ENCODE measurements around the gene PPCDC. TPM values are rescaled to one million over a fixed set of nuclear protein-coding genes. Genes with fewer than 3 reads are reported as not detected.

The PPCDC gene
- polyA plus RNA-seq, 1 donor = 7.4 TPM

DNA sequence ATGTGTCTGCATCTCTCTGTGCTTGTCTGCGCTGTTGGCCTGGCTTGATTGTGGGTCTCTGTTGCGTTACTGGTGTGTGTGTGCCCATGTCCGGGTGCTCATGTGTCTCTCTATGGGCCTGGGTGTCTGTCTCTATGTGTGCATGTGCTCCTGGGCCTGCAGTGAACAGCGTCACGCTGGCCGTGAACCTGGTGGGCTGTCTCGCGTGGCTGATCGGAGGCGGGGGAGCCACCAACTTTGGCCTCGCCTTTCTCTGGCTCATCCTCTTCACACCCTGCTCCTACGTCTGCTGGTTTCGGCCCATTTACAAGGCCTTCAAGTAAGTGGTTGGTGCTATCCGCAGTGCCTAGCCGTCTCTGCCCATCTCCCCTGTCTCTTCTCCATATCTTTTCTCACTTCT, 7.0 kb upstream of the PPCDC start:
- DNase-seq = no peak

DNA sequence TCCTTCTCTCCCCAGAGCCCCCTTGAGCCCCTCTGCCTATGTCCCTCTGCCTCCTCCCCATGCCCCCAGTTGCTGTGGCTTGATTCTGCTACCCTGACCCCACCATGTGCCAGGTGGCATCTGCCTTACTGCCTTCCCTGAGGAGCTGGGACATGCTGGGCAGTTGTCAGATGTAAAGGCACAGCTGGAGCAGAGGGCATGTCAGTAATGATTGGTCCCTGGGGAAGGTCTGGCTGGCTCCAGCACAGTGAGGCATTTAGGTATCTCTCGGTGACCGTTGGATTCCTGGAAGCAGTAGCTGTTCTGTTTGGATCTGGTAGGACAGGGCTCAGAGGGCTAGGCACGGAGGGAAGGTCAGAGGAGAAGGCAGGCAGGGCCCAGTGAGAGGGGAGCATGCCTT, 3.5 kb upstream of the PPCDC start:
- no peak for DNase-seq

DNA sequence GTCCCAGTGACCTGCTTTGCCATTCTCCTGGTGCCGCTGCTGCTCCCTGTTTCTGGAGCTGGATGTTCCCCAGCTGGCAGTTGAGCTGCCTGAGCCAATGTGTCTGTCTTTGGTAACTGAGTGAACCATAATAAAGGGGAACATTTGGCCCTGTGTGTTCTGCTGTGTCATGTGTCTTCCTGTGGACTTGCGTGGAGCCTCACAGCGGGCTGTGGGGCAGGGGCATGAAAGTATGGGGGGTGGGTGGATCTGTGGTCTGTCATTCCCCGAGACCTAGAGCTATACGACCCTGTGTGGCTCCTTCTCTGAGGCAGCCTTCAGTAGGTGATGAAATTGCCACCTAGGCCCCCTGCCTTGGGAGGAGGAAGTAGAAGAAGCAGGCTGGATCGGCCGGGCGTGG, 2.0 kb upstream of the PPCDC start:
- DNase-seq = no peak

DNA sequence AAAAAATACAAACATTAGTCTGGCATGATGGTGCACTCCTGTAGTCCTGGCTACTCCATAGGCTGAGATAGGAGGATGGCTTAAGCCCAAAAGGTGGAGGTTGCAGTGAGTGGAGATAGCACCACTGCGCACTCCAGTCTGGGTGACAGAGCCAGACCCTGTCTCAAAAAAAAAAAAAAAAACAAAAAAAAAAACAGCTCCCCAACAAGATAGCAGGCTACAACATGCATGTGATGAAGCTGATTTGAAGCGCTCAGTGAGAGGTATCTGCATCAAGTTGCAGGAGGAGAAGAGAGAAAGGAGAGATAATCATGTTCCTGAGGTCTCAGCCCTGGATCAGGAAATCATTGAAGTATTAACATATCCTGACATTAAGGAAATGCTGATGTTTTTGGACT, 608 bp upstream of the PPCDC start:
- no peak for DNase-seq

DNA sequence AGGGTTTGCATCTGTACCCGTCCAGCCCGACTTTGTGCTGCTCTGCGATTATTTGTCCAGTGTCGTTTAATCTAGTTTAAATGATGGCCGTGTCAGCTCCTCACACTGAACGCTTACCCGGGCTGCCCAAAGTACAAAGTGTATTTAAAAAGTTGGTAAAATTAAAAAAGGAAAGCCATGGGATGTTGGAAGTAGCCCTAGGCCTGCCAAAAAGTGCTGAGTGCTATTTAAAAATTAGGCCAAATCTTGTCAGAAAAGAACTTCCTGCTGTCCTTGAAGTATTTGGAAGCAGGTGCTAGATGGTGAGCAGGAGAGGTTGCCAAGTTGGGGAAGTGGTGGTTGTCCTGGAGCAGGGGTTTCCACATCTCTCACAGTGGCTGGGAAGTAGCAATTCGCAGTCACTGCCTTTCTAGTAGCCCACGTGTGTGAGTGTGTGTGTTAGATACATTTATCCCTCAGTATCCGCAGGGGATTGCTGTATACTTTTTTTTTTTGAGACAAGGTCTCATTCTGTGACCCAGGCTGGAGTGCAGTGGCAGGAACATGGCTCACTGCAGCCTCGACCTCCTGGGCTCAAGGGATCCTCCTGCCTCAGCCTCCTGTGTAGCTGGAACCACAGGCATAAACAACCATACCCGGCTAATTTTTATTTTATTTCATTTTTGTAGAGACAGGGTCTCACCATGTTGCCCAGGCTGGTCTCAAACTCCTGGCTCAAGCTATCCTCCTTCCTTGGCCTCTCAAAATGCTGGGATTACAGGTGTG, 664 bp downstream of the PPCDC start:
- DNase-seq = peak; percentile 29

DNA sequence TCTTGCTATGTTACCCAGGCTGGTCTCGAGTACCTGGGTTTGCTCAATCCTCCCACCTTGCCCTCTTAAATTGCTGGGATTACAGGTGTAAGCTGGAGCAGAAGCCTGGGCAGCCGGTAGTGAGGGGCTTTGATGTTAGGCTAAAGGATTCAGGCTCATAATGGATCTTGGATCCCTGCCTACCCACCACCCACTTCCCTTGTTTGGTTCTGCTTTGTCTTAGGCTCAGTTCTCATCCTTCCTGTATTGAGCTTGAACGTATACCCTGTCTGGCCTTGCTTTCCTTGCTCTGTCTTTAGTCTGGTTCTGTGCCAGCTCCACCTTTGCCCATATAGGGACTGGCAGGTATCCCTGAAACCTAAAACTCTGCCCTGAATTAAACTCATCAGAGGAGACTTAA, 1.7 kb downstream of the PPCDC start:
- no peak for DNase-seq

DNA sequence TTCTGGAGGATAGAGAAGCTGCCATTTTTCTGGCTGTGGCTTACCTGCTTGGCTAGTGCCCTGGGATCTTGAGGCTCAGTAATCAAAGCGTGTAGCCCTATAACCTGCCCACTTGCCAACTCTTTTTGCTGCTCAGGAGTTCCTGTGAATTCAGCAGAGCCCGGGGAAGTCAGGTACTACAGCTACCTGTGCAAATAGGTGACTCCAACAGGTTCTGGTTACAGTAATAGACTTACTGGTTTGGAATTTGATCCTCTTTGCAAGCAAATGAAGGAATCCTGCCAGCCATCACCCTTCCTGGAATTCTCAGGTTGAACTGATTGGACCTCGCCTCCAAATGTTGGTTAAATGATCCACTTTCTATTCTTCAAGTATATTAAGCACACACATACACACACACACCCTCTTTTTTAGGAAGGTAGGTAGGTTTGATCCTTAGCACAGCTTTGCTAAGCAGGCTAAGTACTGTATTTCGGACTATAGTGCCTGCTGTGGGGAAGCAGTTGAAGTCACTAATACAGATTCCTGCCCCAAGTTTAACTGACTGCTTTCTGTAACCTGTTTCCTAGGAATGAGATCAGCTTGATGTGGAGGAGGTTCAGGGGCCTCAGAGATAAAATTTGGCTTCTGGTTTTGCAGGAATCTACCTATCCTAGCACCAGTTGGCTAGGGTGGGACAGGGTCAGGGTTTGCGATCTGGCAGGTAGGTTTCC, 2.3 kb downstream of the PPCDC start:
- DNase-seq = no peak

DNA sequence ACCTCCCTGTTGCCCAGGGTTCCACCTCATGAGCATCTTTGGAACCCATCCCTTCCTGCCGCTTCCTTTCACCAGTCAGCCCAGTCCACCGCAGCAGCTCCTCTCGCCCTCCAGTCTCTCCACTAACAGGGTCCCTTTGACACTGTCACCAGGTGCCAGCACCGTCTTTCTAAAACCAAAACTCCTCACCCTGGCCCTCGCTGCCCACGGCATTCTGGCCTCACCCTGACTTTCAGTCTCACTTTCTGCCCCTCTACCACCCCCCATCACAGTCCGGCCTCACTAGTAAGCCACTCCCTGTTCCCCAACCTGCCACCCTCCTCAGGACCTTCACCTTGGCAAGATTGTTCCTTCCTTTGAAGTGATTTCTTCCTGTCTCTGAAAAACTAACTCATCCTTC, 4.2 kb downstream of the PPCDC start:
- no peak for DNase-seq

DNA sequence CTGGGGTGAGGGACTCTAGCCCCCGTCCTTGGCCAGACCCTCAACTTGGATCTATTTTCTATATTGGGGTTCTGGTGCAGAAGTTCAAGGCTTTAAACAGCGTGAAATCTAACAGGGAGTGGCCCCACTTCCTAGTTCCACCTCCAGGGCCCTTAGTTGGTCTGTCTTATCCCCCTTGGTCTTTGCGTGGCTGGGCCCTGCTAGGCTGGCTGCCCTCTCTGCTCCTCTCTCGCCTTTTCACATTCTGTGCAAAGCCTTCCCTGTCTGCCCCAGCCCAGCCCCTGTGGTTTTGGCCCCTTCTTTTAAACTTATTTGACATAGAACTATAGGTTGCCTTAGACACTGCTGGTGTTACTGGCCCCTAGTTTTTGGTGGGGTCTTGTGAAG, 5.6 kb downstream of the PPCDC start:
- DNase-seq = no peak

DNA sequence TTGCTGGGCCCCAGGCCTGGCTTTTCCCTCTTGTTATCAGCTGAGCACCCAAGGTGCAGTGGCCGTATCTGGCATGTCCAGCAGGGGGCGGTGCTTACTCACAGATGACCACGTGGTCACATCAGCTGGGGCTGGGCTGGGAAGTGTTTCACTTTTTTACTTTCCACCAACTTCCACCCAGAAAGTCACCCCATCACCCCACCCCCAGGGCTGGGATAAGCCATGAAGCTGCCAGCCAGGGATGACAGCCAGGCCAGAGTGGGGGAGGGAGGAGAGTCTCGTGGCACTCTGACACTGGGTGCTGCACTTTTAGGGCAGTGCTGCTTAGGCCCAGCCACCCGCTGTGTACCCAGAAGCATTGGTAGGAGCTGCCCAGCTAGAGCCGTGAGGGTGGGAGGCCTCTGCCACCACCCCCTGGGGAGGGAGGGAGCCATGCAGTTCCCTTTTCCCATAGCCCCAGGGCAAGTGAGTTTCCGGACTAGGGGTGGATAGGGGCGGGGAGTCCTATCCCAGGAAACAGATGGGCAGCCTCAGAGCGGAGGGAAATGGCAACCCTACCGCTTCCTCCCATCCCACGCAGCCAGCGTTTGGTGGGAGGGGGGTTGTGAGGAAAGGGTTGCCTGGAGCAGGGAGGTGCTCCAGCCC, 6.1 kb downstream of the PPCDC start:
- peak; percentile 89 for DNase-seq

DNA sequence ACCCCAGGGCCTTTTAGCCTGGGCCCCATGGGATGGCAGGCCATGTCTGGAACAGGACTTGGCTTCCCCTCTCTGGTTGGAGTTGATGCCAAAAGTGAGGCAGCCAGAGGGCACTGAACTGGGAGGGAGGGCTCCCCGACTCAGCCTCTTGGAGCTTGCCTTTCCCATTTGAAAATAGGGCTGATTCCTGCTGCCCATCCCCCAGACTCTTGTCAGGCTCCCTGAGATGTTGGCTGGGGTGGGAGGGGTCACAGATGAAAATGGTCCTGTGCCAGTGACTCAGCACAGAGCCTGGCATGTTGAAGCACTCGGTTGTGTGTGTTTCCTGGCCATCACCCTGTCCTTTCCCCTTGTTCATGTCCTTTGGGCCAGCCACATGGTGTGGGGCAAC, 6.6 kb downstream of the PPCDC start:
- no peak for DNase-seq

DNA sequence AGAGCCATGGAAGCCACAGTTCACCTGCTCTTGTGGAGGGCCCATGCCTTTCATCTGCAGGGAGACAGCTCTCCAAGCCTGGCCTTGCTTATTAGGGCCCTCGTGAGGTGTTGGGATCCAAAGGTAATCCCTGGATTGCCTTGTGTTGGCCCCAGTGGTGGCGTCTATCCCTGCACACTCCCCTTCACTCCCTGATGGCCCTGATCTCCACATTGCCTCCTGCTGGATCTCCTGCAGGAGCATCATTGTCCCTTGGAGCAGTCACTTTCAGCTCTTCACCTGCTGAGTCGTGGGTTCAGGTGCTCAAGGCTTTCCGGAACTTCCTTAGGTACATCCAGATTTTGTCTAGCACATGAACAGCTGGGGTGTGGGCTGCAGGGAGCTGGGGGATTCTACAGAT, 7.0 kb downstream of the PPCDC start:
- no peak for DNase-seq

DNA sequence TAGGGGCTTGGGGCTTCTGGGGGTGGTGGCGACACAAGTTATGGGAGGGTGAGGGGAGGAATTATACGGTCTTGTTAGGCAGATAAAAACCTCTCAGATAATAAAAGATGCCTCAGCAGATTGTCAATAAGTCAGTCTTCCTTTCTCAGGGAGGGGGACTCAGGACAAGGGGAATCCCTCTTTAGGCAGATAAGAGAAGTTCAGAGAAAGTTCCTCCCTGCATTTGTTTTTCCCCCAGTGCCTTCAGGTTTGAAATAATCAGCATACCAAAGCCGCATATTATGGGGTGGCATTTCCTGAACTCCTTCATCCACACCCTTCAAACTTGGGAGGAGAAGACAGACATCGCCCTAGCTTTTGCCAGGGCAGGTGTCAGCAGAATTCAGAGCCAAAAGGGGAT, 8.5 kb downstream of the PPCDC start:
- no peak for DNase-seq

DNA sequence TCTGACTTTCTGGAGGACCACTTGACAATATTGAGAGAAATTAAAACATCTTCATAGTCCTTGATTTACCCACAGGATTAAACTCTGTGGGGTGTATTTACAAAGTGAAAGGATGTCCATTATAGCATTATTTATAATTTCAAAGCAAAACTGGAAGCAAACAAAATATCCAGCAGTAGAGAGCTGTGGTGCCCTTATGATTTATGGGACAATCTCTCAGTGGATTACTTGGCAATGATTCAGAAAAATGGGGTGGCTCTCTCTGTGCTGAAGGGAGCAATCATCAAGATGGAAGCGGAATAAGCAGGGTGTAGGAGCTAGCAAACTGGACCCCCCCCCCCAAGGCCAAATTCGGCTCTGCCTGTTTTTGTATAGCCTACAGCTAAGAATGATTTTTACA, 9.0 kb downstream of the PPCDC start:
- no peak for DNase-seq

DNA sequence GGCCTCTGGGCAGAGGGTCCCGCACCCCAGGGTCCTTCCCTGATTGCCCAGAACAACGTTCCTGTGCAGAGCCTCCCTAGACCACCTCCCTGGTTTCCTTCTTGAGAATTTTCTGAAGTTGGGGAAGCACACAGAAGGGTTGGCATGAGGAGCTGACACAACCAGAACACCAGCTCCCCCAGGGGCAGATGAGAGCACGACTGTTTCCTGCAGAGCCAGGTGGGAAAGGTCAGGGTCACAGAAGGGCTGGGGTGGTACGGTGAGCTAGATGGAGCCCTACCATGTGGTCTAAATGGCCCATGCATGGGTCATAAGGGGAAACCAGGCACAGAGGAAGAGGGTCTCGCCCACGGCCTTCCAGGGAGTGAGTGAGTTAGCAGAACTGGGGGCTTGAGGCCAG, 10.4 kb downstream of the PPCDC start:
- DNase-seq = no peak

DNA sequence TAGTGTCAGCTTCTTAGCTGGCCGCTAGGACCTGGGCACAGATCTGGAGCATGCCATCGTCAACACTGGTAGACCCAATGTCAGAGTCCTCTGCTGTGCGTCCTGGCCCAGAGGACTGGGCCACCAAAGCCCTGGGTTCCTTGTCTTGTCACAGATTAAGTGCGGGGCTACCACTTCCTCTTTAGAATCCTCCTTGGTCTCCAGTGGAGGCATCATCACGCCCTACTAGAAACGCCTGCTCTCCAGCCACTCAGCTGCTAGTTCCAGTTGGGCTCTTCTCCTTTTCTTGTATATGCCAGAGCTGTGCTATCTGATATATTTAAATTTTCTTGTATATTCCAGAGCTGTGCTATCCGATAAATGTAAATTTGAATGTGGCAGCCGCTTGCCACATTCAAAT, 11.2 kb downstream of the PPCDC start:
- no peak for DNase-seq

DNA sequence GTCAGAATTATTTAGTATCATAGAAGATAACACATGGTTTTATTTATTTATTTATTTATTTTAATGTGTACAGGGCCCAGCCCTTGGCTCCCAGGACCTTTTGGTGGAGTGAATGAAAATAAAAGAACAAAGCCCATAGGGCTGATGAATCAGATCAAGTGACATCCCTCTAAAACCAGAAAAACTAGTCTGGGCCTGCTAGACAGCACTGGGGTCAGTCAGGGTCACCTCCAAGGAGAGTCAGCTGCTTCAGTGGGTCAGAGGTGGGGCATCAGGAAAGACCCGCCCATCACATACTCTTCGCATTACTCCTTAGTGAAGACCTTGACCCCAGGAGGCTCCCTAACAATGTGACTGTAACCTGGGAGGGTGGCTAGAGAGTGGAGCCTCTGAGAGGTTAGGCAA, 12.8 kb downstream of the PPCDC start:
- no peak for DNase-seq

DNA sequence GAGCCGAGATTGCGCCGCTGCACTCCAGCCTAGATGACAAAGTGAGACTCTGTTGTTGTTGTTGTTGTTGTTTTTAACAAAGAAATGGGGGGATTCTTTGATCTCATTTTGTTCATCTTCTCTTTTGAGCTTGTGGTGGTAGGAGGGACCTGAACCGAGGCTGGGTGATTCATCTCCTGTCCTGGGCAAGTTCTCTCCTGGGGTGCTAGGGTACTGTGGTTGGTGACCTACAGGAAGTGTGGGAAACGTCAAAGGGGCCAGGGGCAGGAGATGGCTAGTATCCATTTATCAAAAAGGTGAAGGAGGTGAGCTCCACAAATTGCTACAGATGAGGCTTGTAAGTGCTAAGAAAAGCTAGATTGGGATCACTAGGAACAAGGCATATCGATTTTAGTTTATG, 14.3 kb downstream of the PPCDC start:
- no peak for DNase-seq

DNA sequence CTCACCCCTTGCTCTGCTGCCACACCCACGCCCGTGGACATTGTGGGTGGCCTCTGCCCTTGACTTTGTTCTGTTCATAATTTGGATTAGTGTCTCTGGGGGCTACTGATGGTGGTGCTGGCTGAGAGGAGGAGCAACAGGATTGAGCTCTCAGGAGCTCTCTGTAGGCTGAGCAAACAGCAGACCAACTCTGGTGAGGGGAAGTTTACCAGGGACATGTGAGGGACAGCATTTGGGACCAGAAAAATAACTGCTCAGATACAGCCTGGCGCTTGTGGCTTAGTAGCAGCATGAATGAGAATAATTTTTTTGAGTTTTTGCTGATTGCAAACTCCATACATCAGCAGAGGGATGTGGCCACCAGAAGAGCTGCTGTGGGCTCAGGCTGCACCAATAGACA, 14.8 kb downstream of the PPCDC start:
- DNase-seq = no peak

DNA sequence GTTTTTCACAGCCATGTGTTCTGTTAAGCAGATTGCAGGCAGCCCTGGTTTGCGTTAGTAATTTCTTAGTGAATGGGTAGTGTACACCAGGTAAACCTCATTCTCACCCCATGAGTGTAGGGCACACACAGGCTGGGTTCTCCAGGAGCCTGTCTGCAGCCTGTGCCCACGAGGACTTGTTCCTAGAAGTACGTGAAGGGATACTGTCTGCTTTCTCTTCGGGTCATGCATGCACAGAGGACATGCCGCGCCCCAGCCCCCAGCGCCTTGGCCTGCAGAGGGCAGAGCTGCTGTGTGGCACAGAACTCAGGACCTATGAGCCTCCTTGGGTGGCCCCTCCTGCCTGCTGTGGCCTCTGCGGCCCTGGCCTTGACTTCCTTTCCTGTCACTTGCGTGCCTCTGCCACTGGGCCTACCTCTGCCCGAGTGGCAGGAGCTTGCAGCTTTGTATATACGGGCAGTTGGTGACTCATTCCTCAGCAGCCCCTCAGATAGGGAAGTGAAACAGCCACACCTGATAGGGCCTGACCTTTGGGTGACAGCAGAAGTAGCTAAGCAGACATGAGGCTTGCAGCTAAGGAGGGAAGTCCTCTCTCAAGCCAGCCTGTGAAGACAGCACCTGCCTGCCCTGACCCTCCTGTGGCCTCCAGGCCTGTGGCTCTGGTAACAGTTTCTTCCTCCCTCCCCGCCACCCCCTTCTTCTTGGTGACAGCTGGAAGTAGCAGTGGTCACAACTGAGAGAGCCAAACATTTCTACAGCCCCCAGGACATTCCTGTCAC, 19.5 kb downstream of the PPCDC start:
- DNase-seq = peak; percentile 38

DNA sequence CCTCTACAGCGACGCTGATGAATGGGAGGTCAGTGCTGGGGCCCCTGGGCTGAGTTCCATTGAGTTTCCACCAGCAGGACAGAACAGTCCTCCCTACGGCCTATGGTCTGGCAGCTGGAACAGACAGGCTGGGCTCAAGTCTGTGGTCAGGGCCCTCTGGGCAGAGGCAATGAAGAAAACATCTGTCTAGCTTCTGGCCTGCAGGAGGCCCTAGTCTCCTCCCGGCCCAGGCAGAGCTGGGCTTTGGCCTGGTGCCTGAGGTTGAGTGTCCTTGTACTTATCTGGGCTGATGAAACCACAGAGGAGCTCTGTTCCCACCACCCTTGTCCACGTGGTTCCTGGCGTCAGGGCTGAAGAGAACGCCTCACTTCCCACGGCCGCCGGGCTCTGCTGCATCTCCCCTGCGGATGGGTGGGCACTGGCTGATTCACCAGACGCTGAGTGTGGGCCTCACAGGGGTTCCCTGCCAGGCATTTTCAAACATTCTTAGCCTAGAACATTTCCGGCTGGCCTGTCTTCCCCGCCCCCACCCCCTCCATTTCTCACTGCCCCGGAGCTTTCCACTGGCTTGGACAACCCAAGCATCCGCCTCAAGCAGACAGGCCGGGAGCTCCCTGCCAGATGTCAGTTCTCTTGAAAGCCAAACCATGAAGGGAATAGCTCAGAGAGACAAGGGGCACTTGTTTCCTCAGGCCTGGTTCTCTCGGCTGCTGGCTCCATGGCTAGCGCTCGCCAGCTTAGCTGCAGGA, 20.3 kb downstream of the PPCDC start:
- peak; percentile 90 for DNase-seq

DNA sequence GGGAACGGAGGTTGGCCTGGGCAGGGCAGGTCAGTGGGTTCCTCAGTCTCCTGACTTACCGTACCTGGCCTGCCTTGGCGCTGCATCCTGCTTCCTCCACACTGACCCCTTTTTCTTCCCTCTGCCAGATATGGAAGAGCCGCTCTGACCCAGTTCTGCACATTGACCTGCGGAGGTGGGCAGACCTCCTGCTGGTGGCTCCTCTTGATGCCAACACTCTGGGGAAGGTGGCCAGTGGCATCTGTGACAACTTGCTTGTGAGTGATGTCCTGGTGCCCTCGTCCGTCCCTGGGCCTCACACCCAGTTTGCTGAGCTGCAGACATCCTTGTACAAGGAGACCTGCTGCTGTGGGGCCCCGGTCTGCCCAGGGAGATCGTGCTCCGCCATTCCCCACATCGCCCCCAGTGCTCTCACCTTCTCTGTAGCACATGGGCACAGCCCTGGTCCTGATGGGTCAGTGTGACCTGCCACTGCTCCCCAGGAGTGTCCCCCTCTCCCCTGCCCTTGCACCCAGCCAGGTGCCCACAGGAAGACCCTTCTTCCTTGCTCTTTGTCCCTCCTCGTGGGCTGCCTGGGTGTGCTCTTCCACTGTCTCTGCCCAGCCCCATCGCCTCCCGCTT, 21.0 kb downstream of the PPCDC start:
- no peak for DNase-seq

All from hindlimb muscle (tissue), 1 donor.